Measurements from ENCODE around the gene SPTBN5. TPM values are rescaled to one million over a fixed set of nuclear protein-coding genes. Genes with fewer than 3 reads are reported as not detected.

SPTBN5 gene
- total and polyA plus RNA-seq, 2 donors (not counting 1 experiment from before 2014, with no cell fraction given) = 0.55 to 1.4 TPM

DNA sequence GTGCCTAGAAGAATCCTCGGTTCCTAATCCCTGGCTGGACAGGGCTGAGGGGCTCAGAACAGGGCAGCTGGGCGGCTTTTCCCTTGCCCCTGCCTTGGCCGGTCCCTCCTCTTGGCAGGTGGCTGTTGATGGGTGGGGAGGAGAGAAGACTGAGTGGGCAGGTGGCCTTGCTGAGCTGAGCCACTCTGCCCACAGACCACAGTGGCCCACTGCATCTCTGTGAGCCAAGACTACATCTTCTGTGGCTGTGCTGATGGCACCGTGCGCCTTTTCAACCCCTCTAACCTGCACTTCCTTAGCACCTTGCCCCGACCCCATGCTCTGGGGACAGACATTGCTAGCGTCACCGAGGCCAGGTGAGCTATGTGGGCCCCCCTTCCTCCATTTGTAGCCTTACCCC is 80.4 kb downstream of the SPTBN5 start:
- no peak overlapping the region for H2AFZ ChIP-seq (ENCODE audit: insufficient read depth, low read depth, low read length, poor library complexity, severe bottlenecking)
- ATAC-seq (ENCODE audit: low read depth) = no peak
- H3K4me2 ChIP-seq (replicated peaks; ENCODE audit: low read depth, low read length, poor library complexity, severe bottlenecking) = no peak overlapping the region
- H4K20me1 ChIP-seq (ENCODE audit: control insufficient read depth, insufficient read depth, low read length, poor library complexity, severe bottlenecking) = no peaks in the 10 kb centered on the region
- Mint-ChIP-seq H3K9me3 (ENCODE audit: insufficient read depth) (no peaks in the 10 kb centered on the region), H3K27me3 (no peaks in the 10 kb centered on the region), H3K4me1 (peaks cover 10% of the 10 kb centered on the region), H3K27ac (no peak overlapping the region), H3K4me3 (no peak overlapping the region)
- H3K27ac ChIP-seq (ENCODE audit: low read length in 2 of 2) = no peak overlapping the region
- intact Hi-C loops (cut with micrococcal nuclease) = no loop called here
- POLR2A ChIA-PET = no interaction called here
- no peak for TF ChIP-seq EZH2 (IDR thresholded peaks at IDR 0.05; ENCODE audit: borderline replicate concordance, insufficient read depth, low read depth, low read length, poor library complexity, severe bottlenecking)
- TF ChIP-seq, protein P1, sequence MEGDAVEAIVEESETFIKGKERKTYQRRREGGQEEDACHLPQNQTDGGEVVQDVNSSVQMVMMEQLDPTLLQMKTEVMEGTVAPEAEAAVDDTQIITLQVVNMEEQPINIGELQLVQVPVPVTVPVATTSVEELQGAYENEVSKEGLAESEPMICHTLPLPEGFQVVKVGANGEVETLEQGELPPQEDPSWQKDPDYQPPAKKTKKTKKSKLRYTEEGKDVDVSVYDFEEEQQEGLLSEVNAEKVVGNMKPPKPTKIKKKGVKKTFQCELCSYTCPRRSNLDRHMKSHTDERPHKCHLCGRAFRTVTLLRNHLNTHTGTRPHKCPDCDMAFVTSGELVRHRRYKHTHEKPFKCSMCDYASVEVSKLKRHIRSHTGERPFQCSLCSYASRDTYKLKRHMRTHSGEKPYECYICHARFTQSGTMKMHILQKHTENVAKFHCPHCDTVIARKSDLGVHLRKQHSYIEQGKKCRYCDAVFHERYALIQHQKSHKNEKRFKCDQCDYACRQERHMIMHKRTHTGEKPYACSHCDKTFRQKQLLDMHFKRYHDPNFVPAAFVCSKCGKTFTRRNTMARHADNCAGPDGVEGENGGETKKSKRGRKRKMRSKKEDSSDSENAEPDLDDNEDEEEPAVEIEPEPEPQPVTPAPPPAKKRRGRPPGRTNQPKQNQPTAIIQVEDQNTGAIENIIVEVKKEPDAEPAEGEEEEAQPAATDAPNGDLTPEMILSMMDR (IDR thresholded peaks at IDR 0.05) = no peak
- H3K36me3 ChIP-seq (replicated peaks in 1 of 2; ENCODE audit: control extremely low read depth in 1 of 2, control insufficient read depth in 1 of 2, extremely low read depth in 1 of 2, insufficient read depth in 2 of 2, low read length in 1 of 2) = peaks cover 0 to 48% of the 10 kb centered on the region in 2 experiments
- no peaks in the 10 kb centered on the region for H3K79me2 ChIP-seq (ENCODE audit: control insufficient read depth, insufficient read depth, low read length)
- H3K27me3 ChIP-seq (replicated peaks in 1 of 4; ENCODE audit: control extremely low read depth in 1 of 4, control insufficient read depth in 3 of 4, insufficient read depth in 4 of 4, low read length in 3 of 4) = no peaks in the 10 kb centered on the region
- CTCF ChIA-PET = interaction anchor here (1.0 to 15.7 kb wide), 9 partner anchors 7 to 348 kb away, joined by 3 to 716 read pairs (median 27); partner anchors contain the start of gene MAPKBP1
- H3K9ac ChIP-seq (ENCODE audit: low read length) = no peak overlapping the region
- no peak for DNase-seq
- no peaks in the 10 kb centered on the region for H3K9me3 ChIP-seq (ENCODE audit: control extremely low read depth in 1 of 3, control insufficient read depth in 2 of 3, insufficient read depth in 1 of 3, low read length in 2 of 3)
- 98% methylated on average over 5 of the region's 8 CpGs for WGBS (ENCODE audit: insufficient coverage)
- H3K4me1 ChIP-seq (ENCODE audit: control insufficient read depth in 2 of 2, insufficient read depth in 2 of 2, low read length in 2 of 2) = peaks cover 5 to 20% of the 10 kb centered on the region in 2 donors
- no peak overlapping the region for H3K4me3 ChIP-seq (ENCODE audit: control extremely low read depth in 1 of 5, extremely low read depth in 1 of 5, insufficient read depth in 1 of 5, low read depth in 2 of 5, low read length in 4 of 5)

DNA sequence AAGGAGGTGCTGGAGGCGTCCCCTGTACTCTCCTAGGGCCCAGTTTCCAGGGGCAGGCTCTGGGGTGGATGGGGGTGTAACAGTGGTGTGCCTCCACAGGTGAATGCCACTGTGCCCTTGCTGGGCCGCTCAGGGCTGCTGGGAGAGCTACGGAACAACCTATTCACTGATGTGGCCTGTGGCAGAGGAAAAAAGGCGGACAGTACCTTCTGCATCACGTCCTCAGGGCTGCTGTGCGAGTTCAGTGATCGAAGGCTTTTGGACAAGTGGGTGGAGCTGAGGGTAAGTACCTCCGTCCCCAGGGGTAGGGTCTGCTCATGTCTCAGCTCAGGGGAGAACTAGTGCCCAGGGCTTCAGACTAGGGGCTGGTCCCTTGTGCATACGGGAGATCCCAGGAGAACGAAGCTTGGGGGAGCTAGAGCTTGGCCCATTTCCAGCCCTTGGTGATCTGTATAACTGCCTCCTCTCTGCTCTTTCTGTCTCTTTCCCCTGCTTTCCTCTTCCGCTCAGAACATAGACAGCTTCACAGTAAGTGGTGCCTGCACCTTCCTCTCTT is 81.0 kb downstream of the SPTBN5 start:
- peaks cover 10% of the 10 kb centered on the region for H3K4me1 Mint-ChIP-seq
- ATAC-seq (ENCODE audit: low read depth) (no peak), DNase-seq (no peak)
- H3K9me3 Mint-ChIP-seq (ENCODE audit: insufficient read depth) = no peaks in the 10 kb centered on the region
- Histone ChIP-seq H2AFZ (ENCODE audit: insufficient read depth, low read depth, low read length, poor library complexity, severe bottlenecking) (no peak overlapping the region), H3K4me2 (replicated peaks; ENCODE audit: low read depth, low read length, poor library complexity, severe bottlenecking) (no peak overlapping the region), H3K36me3 (replicated peaks in 1 of 2; ENCODE audit: control extremely low read depth in 1 of 2, control insufficient read depth in 1 of 2, extremely low read depth in 1 of 2, insufficient read depth in 2 of 2, low read length in 1 of 2) (peaks cover 0 to 43% of the 10 kb centered on the region in 2 experiments), H3K27ac (ENCODE audit: low read length in 2 of 2) (no peak overlapping the region), H3K4me3 (ENCODE audit: control extremely low read depth in 1 of 5, extremely low read depth in 1 of 5, insufficient read depth in 1 of 5, low read depth in 2 of 5, low read length in 4 of 5) (no peak overlapping the region), H4K20me1 (ENCODE audit: control insufficient read depth, insufficient read depth, low read length, poor library complexity, severe bottlenecking) (no peaks in the 10 kb centered on the region), H3K27me3 (replicated peaks in 1 of 4; ENCODE audit: control extremely low read depth in 1 of 4, control insufficient read depth in 3 of 4, insufficient read depth in 4 of 4, low read length in 3 of 4) (no peaks in the 10 kb centered on the region), H3K9ac (ENCODE audit: low read length) (no peak overlapping the region), H3K79me2 (ENCODE audit: control insufficient read depth, insufficient read depth, low read length) (no peaks in the 10 kb centered on the region), H3K9me3 (ENCODE audit: control extremely low read depth in 1 of 3, control insufficient read depth in 2 of 3, insufficient read depth in 1 of 3, low read length in 2 of 3) (no peaks in the 10 kb centered on the region), H3K4me1 (ENCODE audit: control insufficient read depth in 2 of 2, insufficient read depth in 2 of 2, low read length in 2 of 2) (peaks cover 5 to 20% of the 10 kb centered on the region in 2 donors)
- H3K27me3 Mint-ChIP-seq = no peaks in the 10 kb centered on the region
- H3K4me3 Mint-ChIP-seq = no peak overlapping the region
- POLR2A ChIA-PET = no interaction called here
- WGBS (ENCODE audit: insufficient coverage) = 97% methylated on average over 11 of the region's 11 CpGs
- CTCF ChIA-PET = interaction anchor here (1.0 to 15.7 kb wide), 15 partner anchors 7 to 908 kb away, joined by 3 to 716 read pairs (median 16); partner anchors contain the start of gene MAPKBP1
- intact Hi-C loops (cut with micrococcal nuclease) = no loop called here
- no peak for TF ChIP-seq EZH2 (IDR thresholded peaks at IDR 0.05; ENCODE audit: borderline replicate concordance, insufficient read depth, low read depth, low read length, poor library complexity, severe bottlenecking)
- TF ChIP-seq, protein P1 (IDR thresholded peaks at IDR 0.05) = no peak
- no peak overlapping the region for H3K27ac Mint-ChIP-seq

All from B cell (primary cell).